CD4-positive, CD25-positive, alpha-beta regulatory T cell (primary cell): ENCODE results near the gene GLB1L2. TPM values are rescaled to one million over a fixed set of nuclear protein-coding genes. Genes with fewer than 3 reads are reported as not detected.

Experiments used
- ATAC-seq, 2 donors: fragments of 150-1000 bp; cut with Tn5 transposase; one replicate each; pipeline ENCODE4 v1.10.0; 2021; ENCODE audit warnings: low read depth in 2 of 2, moderate number of reproducible peaks in 2 of 2, moderate library complexity in 1 of 2
- DNase-seq, 3 donors: peaks; one replicate each; pipeline versions ENCODE4 v3.0.0 to v3.0.0-alpha.2; 2012 to 2022; ENCODE audit warnings: mixed read lengths in 1 of 3
- H3K27ac ChIP-seq: one replicate; pipeline ENCODE4 v1.7.0; 2013; ENCODE audit warnings: mild to moderate bottlenecking, low read length; ENCODE audit not compliant: insufficient read depth, poor library complexity, severe bottlenecking
- H3K27me3 ChIP-seq: one replicate; pipeline ENCODE4 v1.7.0; 2013; ENCODE audit warnings: low read length; ENCODE audit not compliant: control insufficient read depth, insufficient read depth
- H3K36me3 ChIP-seq: one replicate; pipeline ENCODE4 v1.7.0; 2013; ENCODE audit warnings: mild to moderate bottlenecking, low read length, moderate library complexity; ENCODE audit not compliant: control insufficient read depth, insufficient read depth
- H3K4me1 ChIP-seq: 2 replicates; pipeline ENCODE4 v1.7.0; 2013; ENCODE audit warnings: mild to moderate bottlenecking, low read length; ENCODE audit not compliant: insufficient read depth, control insufficient read depth, poor library complexity, severe bottlenecking
- H3K4me3 ChIP-seq: one replicate; pipeline ENCODE4 v1.7.0; 2013; ENCODE audit warnings: low read depth, mild to moderate bottlenecking, low read length, moderate library complexity
- H3K9me3 ChIP-seq, 2 experiments: 1 replicate in 1 of 2; 2 replicates in 1 of 2; pipeline ENCODE4 v1.7.0; 2013; ENCODE audit warnings: low read length in 2 of 2, mild to moderate bottlenecking in 1 of 2, moderate library complexity in 1 of 2; ENCODE audit not compliant: control insufficient read depth in 2 of 2
- H3K27ac Mint-ChIP-seq, 3 donors: one replicate each; pipeline ENCODE4 v1.8.0; 2020 to 2022; ENCODE audit warnings: mild to moderate bottlenecking in 3 of 3, mixed read lengths in 3 of 3, moderate library complexity in 2 of 3
- H3K27me3 Mint-ChIP-seq: one replicate; pipeline ENCODE4 v1.8.0; 2022; ENCODE audit warnings: mild to moderate bottlenecking, mixed read lengths
- H3K36me3 Mint-ChIP-seq: one replicate; pipeline ENCODE4 v1.8.0; 2020; ENCODE audit warnings: mixed read lengths
- H3K4me1 Mint-ChIP-seq, 4 donors: one replicate each; pipeline ENCODE4 v1.8.0; 2020 to 2022; ENCODE audit warnings: mixed read lengths in 4 of 4, mild to moderate bottlenecking in 1 of 4
- H3K4me3 Mint-ChIP-seq, 4 donors: one replicate each; pipeline ENCODE4 v1.8.0; 2020 to 2022; ENCODE audit warnings: mild to moderate bottlenecking in 4 of 4, mixed read lengths in 4 of 4, moderate library complexity in 3 of 4
- H3K9me3 Mint-ChIP-seq, 7 donors: one replicate each; pipeline ENCODE4 v1.8.0; 2020 to 2022; ENCODE audit warnings: mixed read lengths in 7 of 7, mild to moderate bottlenecking in 3 of 7, moderate library complexity in 2 of 7
- polyA plus RNA-seq, 4 donors: library from polyadenylated mRNA; unstranded; fragments of 300-500 nt; fragmentation: Illumina TruSeq; gene quantifications; one replicate each; pipeline ENCODE4 v1.2.3, GENCODE V29; 2021
- total RNA-seq: library from RNA; stranded (reverse); gene quantifications from one replicate; pipeline ENCODE4 v1.2.3, GENCODE V29; 2022

GLB1L2 gene
- total and polyA plus RNA-seq, 5 donors from 2014 or later, result 0.11 to 0.79 (median 0.54) TPM; not detected in 1

DNA sequence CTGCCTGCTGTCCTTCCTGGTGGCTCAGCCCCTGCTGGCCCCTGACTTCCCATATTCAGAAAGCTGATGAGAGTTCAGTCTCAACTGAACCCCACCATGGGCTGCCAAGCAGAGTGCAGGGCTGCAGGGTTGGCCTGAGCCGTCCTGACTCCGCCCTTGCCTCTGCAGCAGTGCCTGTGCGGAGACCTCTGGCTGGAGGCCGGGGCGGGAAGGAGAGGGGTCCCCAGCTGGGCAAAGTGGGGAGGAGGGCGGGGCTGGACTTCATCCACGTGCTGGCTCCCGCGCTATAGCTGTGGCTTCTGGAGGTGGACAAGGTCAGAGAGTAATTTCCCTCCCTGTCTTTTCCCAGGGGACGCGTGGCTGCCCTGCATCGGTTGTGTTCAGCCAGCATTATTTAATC, 42.0 kb upstream of the GLB1L2 start:
- Histone ChIP-seq H3K27ac (no peak overlapping the region), H3K4me1 (no peaks in the 10 kb centered on the region), H3K9me3 (no peaks in the 10 kb centered on the region), H3K27me3 (no peaks in the 10 kb centered on the region), H3K36me3 (no peaks in the 10 kb centered on the region), H3K4me3 (no peak overlapping the region)
- no peaks in the 10 kb centered on the region for H3K9me3 Mint-ChIP-seq
- no peak overlapping the region for H3K27ac Mint-ChIP-seq
- H3K4me1 Mint-ChIP-seq, result no peaks in the 10 kb centered on the region
- DNase-seq (no peak), ATAC-seq (no peak)
- no peak overlapping the region for H3K4me3 Mint-ChIP-seq
- H3K27me3 Mint-ChIP-seq, result peaks cover 9% of the 10 kb centered on the region
- no peaks in the 10 kb centered on the region for H3K36me3 Mint-ChIP-seq

DNA sequence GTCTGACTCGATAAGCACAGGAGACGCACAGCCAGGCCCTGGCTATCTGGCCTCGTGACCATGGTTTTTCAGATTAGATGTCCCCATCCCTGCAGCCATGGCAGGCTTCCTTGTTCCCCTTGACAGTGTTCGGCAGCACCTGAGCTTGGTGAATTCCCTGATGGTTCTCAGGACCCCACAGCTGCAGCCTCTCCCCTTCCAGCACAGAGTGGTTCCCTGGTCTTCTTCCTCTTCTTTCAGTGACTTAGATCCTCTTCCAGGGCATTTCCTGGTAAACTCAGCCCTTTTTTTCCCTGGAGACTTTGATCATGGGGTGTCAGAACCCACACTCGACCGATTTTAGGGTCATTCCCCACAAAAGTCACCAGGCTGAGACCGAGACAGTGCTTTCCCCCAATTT, 41.1 kb upstream of the GLB1L2 start:
- Mint-ChIP-seq H3K27me3 (peaks cover 9% of the 10 kb centered on the region), H3K4me1 (no peaks in the 10 kb centered on the region), H3K9me3 (no peaks in the 10 kb centered on the region), H3K36me3 (no peaks in the 10 kb centered on the region), H3K4me3 (no peak overlapping the region), H3K27ac (peak overlapping the region in 2 of 3 donors; percentile 27 to 37)
- Histone ChIP-seq H3K27me3 (no peaks in the 10 kb centered on the region), H3K9me3 (no peaks in the 10 kb centered on the region), H3K4me1 (no peaks in the 10 kb centered on the region), H3K27ac (no peak overlapping the region), H3K36me3 (no peaks in the 10 kb centered on the region), H3K4me3 (no peak overlapping the region)
- ATAC-seq, result no peak
- no peak for DNase-seq

DNA sequence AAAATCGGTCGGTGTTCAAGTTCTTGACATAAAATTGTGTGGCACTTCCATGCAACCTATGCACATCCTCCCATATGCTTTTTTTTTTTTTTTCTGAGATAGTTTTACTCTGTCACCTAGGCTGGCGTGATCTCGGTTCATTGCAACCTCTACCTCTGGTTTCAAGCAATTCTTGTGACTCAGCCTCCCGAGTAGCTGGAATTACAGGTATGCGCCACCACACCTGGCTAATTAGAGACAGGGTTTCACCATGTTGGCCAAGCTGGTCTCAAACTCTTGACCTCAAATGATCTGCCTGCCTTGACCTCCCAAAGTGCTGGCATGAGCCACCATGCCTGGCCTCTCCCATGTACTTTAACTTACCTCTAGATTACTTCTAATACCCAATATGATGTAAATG, 40.6 kb upstream of the GLB1L2 start:
- Mint-ChIP-seq H3K9me3 (no peaks in the 10 kb centered on the region), H3K4me1 (no peaks in the 10 kb centered on the region), H3K4me3 (no peak overlapping the region), H3K27me3 (peaks cover 9% of the 10 kb centered on the region), H3K27ac (peak overlapping the region in 1 of 3 donors; percentile 27), H3K36me3 (no peaks in the 10 kb centered on the region)
- Histone ChIP-seq H3K4me1 (no peaks in the 10 kb centered on the region), H3K4me3 (no peak overlapping the region), H3K27me3 (no peaks in the 10 kb centered on the region), H3K27ac (no peak overlapping the region), H3K36me3 (no peaks in the 10 kb centered on the region), H3K9me3 (no peaks in the 10 kb centered on the region)
- no peak for ATAC-seq
- DNase-seq, result no peak

DNA sequence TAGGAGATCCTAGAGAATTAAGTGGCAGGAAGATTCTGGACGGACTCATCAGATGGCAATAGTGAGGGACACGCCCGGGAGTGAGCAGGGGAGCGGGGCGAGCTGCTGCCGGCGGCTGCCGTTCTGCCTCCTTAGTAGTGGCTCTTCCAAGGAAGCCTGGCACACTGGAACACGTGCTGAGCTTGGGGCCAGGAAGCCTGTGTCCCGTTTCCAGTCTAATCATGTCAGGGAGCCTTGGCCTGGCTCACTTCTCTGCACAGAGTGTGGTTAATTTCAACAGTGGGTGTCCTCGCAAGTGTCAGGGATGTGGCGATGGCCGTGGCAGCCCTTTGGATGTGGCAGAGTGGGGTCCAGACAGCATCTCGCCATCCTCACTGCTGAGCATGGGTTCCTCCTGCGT, 39.1 kb upstream of the GLB1L2 start:
- Histone ChIP-seq H3K4me1 (no peaks in the 10 kb centered on the region), H3K4me3 (no peak overlapping the region), H3K27ac (no peak overlapping the region), H3K9me3 (no peaks in the 10 kb centered on the region), H3K27me3 (no peaks in the 10 kb centered on the region), H3K36me3 (no peaks in the 10 kb centered on the region)
- H3K27ac Mint-ChIP-seq, result no peak overlapping the region
- no peak overlapping the region for H3K4me3 Mint-ChIP-seq
- DNase-seq, result no peak
- no peak for ATAC-seq
- H3K4me1 Mint-ChIP-seq, result no peaks in the 10 kb centered on the region
- H3K36me3 Mint-ChIP-seq, result no peaks in the 10 kb centered on the region
- H3K9me3 Mint-ChIP-seq, result no peaks in the 10 kb centered on the region
- H3K27me3 Mint-ChIP-seq, result peaks cover 5% of the 10 kb centered on the region

DNA sequence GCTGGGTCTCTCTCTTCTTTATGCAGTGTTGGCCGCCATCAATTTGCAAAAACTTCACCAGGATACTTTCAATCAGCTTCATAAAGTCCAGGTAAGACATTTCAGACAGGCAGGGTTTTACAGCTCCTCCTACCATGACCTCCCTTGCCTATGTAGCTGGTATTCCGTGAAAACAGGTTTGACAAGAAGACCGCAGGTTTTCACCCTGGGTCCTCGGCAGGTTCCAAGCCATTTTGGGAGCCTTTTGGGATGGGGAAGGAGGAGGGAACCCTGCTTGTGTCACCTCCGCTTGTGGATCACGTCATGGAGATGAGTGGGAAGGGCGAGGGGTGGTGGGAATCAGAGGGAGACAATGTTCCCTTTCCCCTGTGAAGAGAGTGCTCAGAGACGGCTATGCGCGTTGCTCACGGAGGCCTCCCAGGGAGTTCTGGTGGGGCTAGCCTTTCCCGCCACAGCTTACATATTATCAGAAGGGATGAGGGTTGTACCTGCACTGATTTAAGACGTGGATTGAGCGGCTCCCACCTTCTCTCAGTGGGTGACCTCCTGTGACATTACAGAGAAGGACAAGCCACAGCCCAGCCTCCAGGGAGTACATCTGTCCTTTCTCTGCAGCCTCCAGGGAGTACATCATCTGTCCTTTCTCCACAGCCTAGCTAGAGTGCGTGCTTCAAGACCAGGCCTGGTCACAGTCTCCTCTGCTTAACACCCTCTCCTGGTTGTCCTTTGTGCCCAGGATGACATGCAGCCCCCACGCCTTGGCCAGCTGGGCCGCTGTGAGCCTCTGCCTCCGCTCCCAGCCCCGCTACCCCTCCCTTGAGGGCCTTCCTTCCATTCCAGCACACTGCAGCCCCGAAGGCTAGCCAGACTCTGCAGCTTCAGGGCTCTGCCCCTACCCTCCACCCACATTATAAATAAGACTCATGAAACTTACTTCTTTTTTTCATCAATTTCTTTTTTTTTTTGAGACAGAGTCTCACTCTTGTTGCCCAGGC, 38.4 kb upstream of the GLB1L2 start:
- Histone ChIP-seq H3K4me3 (no peak overlapping the region), H3K9me3 (no peaks in the 10 kb centered on the region), H3K27ac (no peak overlapping the region), H3K36me3 (no peaks in the 10 kb centered on the region), H3K27me3 (no peaks in the 10 kb centered on the region), H3K4me1 (no peaks in the 10 kb centered on the region)
- Mint-ChIP-seq H3K36me3 (no peaks in the 10 kb centered on the region), H3K27ac (no peak overlapping the region), H3K4me3 (no peak overlapping the region), H3K9me3 (no peaks in the 10 kb centered on the region), H3K27me3 (no peaks in the 10 kb centered on the region), H3K4me1 (no peaks in the 10 kb centered on the region)
- DNase-seq (no peak), ATAC-seq (no peak)

DNA sequence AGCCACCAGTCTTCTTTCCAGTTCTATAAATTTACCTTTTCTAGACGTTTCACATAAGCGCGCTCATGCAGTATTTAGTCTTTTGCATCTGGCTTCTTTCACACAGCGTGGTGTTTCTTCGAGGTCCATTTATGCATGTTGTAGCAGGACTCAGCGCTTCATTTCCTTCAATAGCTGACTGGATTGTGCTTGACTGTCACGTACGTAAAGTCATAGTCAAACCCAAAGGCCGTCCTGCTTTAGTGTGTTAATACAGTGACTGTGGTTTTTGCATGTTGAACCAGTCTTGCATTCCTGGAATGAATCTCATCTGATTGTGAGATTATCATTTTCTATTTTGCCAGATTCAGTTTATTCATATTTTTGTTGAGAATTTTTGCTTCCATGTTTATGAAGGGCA, 37.1 kb upstream of the GLB1L2 start:
- DNase-seq (no peak), ATAC-seq (no peak)
- H3K27me3 Mint-ChIP-seq, result no peaks in the 10 kb centered on the region
- Histone ChIP-seq H3K9me3 (no peaks in the 10 kb centered on the region), H3K27ac (no peak overlapping the region), H3K36me3 (no peaks in the 10 kb centered on the region), H3K4me3 (no peak overlapping the region), H3K4me1 (no peaks in the 10 kb centered on the region), H3K27me3 (no peaks in the 10 kb centered on the region)
- H3K27ac Mint-ChIP-seq, result no peak overlapping the region
- H3K36me3 Mint-ChIP-seq, result no peaks in the 10 kb centered on the region
- H3K9me3 Mint-ChIP-seq, result no peaks in the 10 kb centered on the region
- no peaks in the 10 kb centered on the region for H3K4me1 Mint-ChIP-seq
- H3K4me3 Mint-ChIP-seq, result no peak overlapping the region

DNA sequence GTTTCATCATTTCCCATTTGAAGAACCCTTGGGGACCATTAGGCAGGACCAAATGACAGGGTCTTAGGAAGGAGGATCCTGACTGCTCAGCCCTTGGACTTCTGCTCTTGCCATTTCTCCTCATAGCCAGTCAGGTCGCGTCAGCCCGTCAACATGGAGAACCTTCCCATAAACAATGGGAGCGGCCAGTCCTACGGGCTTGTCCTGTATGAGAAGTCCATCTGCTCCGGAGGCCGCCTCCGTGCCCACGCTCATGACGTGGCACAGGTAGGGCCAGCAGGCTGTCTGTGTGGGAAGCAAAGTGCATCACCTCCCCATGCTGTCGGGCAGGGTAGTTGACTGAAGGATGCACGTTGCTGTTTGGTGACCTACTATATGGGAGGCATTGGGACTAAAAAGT, 19.6 kb upstream of the GLB1L2 start:
- no peaks in the 10 kb centered on the region for H3K4me1 Mint-ChIP-seq
- Histone ChIP-seq H3K9me3 (peaks cover 7 to 9% of the 10 kb centered on the region in 2 experiments), H3K4me3 (no peak overlapping the region), H3K27ac (no peak overlapping the region), H3K27me3 (no peaks in the 10 kb centered on the region), H3K36me3 (no peaks in the 10 kb centered on the region), H3K4me1 (no peaks in the 10 kb centered on the region)
- H3K27me3 Mint-ChIP-seq, result peaks cover 6% of the 10 kb centered on the region
- no peak overlapping the region for H3K27ac Mint-ChIP-seq
- H3K9me3 Mint-ChIP-seq, result peaks cover 0 to 8% (median 2%) of the 10 kb centered on the region in 7 donors
- DNase-seq (no peak), ATAC-seq (no peak)
- no peaks in the 10 kb centered on the region for H3K36me3 Mint-ChIP-seq
- no peak overlapping the region for H3K4me3 Mint-ChIP-seq

DNA sequence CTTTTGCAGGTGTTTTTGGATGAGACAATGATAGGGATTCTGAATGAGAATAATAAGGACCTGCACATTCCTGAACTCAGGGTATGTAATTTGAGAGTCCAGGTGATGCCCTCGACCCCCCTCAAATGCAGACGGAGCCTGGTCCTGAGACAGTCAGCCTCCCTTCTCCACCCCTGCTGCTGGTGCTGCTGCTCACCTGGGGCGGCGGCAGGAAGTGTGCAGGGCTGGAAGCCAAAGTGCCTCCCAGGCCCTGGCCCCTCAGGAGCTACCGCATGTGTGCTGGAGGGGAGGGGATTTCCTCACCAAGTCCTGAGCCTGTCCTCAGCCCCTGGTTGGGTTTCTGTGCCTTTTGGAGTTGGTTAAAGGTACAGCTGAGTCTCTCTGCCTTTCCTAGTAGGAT, 19.0 kb upstream of the GLB1L2 start:
- Histone ChIP-seq H3K27me3 (no peaks in the 10 kb centered on the region), H3K36me3 (no peaks in the 10 kb centered on the region), H3K9me3 (peaks cover 13 to 15% of the 10 kb centered on the region in 2 experiments), H3K4me3 (no peak overlapping the region), H3K4me1 (no peaks in the 10 kb centered on the region), H3K27ac (no peak overlapping the region)
- H3K9me3 Mint-ChIP-seq, result peaks cover 2 to 13% (median 4%) of the 10 kb centered on the region in 7 donors
- DNase-seq, result no peak
- no peak overlapping the region for H3K27ac Mint-ChIP-seq
- no peaks in the 10 kb centered on the region for H3K4me1 Mint-ChIP-seq
- no peak overlapping the region for H3K4me3 Mint-ChIP-seq
- no peak for ATAC-seq
- no peaks in the 10 kb centered on the region for H3K36me3 Mint-ChIP-seq
- peaks cover 9% of the 10 kb centered on the region for H3K27me3 Mint-ChIP-seq
